H7 (cell line): Measurements from ENCODE around the gene ZNF385A. TPM values are rescaled to one million over a fixed set of nuclear protein-coding genes. Genes with fewer than 3 reads are reported as not detected.

Experiments used
- DNase-seq: peaks from one replicate; pipeline ENCODE4 v3.0.0; 2012
- H3K27me3 ChIP-seq: 2 replicates; pipeline ENCODE4 v1.6.0; 2011; ENCODE audit warnings: mild to moderate bottlenecking, low read length; ENCODE audit not compliant: control insufficient read depth, insufficient read depth
- H3K36me3 ChIP-seq: replicated peaks from 2 replicates; pipeline ENCODE4 v1.5.1; 2011; ENCODE audit warnings: low read length; ENCODE audit not compliant: control insufficient read depth, insufficient read depth
- H3K4me3 ChIP-seq: 2 replicates; pipeline ENCODE4 v1.5.1; 2011; ENCODE audit warnings: low read depth, mild to moderate bottlenecking, control low read depth, low read length, moderate library complexity; ENCODE audit not compliant: insufficient read depth
- total RNA-seq: library from RNA; depleted of rRNA; stranded (reverse); fragments of >200 nt; shearing (Covaris generic); gene quantifications from 2 replicates; pipeline ENCODE4 v1.2.3, GENCODE V29; 2014; rRNA removed

ZNF385A gene
- total RNA-seq = 2.7 and 3.5 TPM in 2 replicates

GRCh38 chr12:54384591-54385041, at the start of gene ZNF385A:
Gene ZNF385A, minus strand, starts transcription at chr12:54384733. Its CDS starts 219 bp downstream, at chr12:54384514.
- Histone ChIP-seq H3K4me3 (no peak within 1 kb of the TSS), H3K27me3 (no peaks in the 10 kb centered on the region), H3K36me3 (peaks cover 3% of the 10 kb centered on the region)
- peak; percentile 63 for DNase-seq

GRCh38 chr12:54432815-54433164, 48.3 kb upstream of the ZNF385A start:
- H3K4me3 ChIP-seq = no peak overlapping the region
- H3K36me3 ChIP-seq = no peaks in the 10 kb centered on the region
- H3K27me3 ChIP-seq = peaks cover 30% of the 10 kb centered on the region
- no peak for DNase-seq

GRCh38 chr12:54431911-54432814, 47.6 kb upstream of the ZNF385A start:
- Histone ChIP-seq H3K4me3 (no peak overlapping the region), H3K36me3 (no peaks in the 10 kb centered on the region), H3K27me3 (peaks cover 35% of the 10 kb centered on the region)
- DNase-seq = peak; percentile 65

GRCh38 chr12:54430471-54431069, 46.0 kb upstream of the ZNF385A start:
- Histone ChIP-seq H3K27me3 (peaks cover 44% of the 10 kb centered on the region), H3K4me3 (no peak overlapping the region), H3K36me3 (no peaks in the 10 kb centered on the region)
- no peak for DNase-seq

- Histone ChIP-seq H3K27me3 (peaks cover 51% of the 10 kb centered on the region), H3K4me3 (no peak overlapping the region), H3K36me3 (no peaks in the 10 kb centered on the region)
- DNase-seq = no peak
Measured at GRCh38 chr12:54429014-54429471, 44.5 kb upstream of the ZNF385A start.

- Histone ChIP-seq H3K4me3 (no peak overlapping the region), H3K36me3 (no peaks in the 10 kb centered on the region), H3K27me3 (peaks cover 48% of the 10 kb centered on the region)
- DNase-seq = peak; percentile 60
Measured at GRCh38 chr12:54428050-54429013, 43.8 kb upstream of the ZNF385A start.

GRCh38 chr12:54427106-54427505, 42.6 kb upstream of the ZNF385A start:
- no peak overlapping the region for H3K4me3 ChIP-seq
- DNase-seq = no peak
- no peaks in the 10 kb centered on the region for H3K36me3 ChIP-seq
- H3K27me3 ChIP-seq = peaks cover 44% of the 10 kb centered on the region

- Histone ChIP-seq H3K27me3 (peaks cover 45% of the 10 kb centered on the region), H3K4me3 (no peak overlapping the region), H3K36me3 (no peaks in the 10 kb centered on the region)
- no peak for DNase-seq
Measured at GRCh38 chr12:54426690-54427089, 42.2 kb upstream of the ZNF385A start.

- peak; percentile 60 for DNase-seq
- Histone ChIP-seq H3K36me3 (no peaks in the 10 kb centered on the region), H3K4me3 (no peak overlapping the region), H3K27me3 (peaks cover 47% of the 10 kb centered on the region)
Measured at GRCh38 chr12:54425702-54426101, 41.2 kb upstream of the ZNF385A start.

- DNase-seq = no peak
- no peak overlapping the region for H3K4me3 ChIP-seq
- no peaks in the 10 kb centered on the region for H3K36me3 ChIP-seq
- H3K27me3 ChIP-seq = peaks cover 44% of the 10 kb centered on the region
Measured at GRCh38 chr12:54424224-54424623, 39.7 kb upstream of the ZNF385A start.

GRCh38 chr12:54423816-54424150, 39.2 kb upstream of the ZNF385A start:
- DNase-seq = no peak
- Histone ChIP-seq H3K27me3 (peaks cover 46% of the 10 kb centered on the region), H3K36me3 (no peaks in the 10 kb centered on the region), H3K4me3 (no peak overlapping the region)

GRCh38 chr12:54421879-54422250, 37.3 kb upstream of the ZNF385A start:
- Histone ChIP-seq H3K4me3 (no peak overlapping the region), H3K36me3 (no peaks in the 10 kb centered on the region), H3K27me3 (peaks cover 35% of the 10 kb centered on the region)
- DNase-seq = no peak

GRCh38 chr12:54421175-54421878, 36.8 kb upstream of the ZNF385A start:
- no peak overlapping the region for H3K4me3 ChIP-seq
- peaks cover 30% of the 10 kb centered on the region for H3K27me3 ChIP-seq
- peak; percentile 36 for DNase-seq
- no peaks in the 10 kb centered on the region for H3K36me3 ChIP-seq

- Histone ChIP-seq H3K4me3 (no peak overlapping the region), H3K36me3 (no peaks in the 10 kb centered on the region), H3K27me3 (peaks cover 28% of the 10 kb centered on the region)
- peak; percentile 47 for DNase-seq
Measured at GRCh38 chr12:54420766-54421144, 36.2 kb upstream of the ZNF385A start.
